Measurements from ENCODE around the gene ELOVL1.
"Not testable (repeated sequence)": the region's sequence is repeated elsewhere in the genome, so short reads cannot be mapped to it uniquely, and the experiment has no call there.

Gene ELOVL1

DNA sequence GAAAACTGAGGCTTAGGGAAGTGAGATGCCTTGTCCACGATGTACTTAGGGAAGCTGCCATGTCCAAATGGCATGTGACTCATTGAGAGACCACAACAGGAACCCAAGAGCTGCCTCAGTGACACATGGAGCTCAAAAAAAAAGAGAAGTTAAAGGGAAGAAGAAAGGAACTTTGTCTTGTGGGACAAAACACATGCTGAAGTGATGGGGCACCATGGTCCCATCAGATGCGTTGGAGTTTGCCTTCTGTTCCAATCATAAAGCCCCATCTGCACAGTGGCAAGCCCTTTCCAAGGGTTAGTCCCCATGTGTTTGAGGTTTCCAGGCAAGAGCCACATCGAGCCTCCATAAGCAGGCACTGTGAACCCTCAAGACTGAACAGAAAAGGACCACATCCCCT, 13.8 kb upstream of the ELOVL1 start:
- no peak for DNase-seq (ENCODE audit: low spot score)

DNA sequence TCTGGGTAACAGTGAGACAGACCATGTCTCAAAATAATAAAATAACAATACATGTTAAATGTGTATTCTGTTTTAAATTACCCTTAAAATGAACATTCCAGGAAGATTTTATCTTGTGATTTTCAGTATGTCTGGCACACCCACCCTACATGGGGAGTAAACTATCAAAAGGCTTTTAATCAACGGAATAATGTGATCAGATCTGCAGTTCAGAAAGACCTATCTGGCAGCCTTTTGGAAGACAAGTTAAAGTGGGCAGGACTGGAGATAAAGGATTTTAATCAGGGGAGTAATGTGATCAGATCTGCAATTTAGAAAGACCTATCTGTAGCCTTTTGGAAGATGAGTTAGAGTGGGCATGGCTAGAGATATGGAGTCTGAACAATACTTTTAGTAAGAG, 11.7 kb upstream of the ELOVL1 start:
- no peak for DNase-seq (ENCODE audit: low spot score)

DNA sequence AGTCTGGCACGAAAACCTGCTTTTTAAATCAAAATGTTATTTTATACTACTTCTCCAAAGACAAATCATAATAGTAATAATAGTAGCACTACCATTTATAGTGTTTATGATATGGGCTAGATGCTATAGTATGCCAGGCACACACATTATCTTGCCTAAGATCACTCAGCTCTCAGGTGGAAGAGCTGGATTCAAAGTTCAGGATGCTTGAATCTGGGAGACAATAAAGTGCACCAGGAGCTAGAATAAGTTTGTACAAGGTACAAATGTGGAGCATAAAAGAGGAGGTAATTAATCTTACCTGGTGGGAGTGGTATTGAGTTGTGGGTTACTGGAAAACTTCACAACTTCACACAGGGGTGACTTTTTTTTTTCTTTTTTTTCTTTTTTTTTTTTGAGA, 10.0 kb upstream of the ELOVL1 start:
- no peak for DNase-seq (ENCODE audit: low spot score)

DNA sequence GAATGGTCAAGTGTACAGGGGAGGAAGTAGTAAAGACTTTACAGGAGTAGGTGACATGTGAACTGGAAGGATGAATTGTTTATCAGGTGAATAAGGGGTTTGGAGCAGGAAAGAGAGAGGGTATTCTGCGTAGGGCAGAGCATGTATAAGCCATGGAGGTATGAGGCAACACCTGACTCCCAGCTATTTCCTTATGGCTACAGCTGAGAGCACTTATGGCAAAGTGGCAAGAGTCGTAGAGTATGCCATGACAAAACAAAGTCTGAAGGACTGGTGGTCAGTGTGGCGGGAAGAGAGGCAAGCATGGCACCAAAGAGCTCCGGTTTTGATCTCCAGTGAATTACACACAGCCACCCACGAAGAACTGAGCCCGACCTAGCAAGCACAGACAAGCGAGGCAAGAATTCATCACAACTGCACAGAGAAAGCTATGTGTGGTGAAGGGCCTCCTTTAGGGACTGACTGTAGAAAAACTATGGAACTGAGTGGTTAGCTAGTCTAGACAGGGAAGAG, 9.0 kb upstream of the ELOVL1 start:
- DNase-seq (ENCODE audit: low spot score), result no peak

DNA sequence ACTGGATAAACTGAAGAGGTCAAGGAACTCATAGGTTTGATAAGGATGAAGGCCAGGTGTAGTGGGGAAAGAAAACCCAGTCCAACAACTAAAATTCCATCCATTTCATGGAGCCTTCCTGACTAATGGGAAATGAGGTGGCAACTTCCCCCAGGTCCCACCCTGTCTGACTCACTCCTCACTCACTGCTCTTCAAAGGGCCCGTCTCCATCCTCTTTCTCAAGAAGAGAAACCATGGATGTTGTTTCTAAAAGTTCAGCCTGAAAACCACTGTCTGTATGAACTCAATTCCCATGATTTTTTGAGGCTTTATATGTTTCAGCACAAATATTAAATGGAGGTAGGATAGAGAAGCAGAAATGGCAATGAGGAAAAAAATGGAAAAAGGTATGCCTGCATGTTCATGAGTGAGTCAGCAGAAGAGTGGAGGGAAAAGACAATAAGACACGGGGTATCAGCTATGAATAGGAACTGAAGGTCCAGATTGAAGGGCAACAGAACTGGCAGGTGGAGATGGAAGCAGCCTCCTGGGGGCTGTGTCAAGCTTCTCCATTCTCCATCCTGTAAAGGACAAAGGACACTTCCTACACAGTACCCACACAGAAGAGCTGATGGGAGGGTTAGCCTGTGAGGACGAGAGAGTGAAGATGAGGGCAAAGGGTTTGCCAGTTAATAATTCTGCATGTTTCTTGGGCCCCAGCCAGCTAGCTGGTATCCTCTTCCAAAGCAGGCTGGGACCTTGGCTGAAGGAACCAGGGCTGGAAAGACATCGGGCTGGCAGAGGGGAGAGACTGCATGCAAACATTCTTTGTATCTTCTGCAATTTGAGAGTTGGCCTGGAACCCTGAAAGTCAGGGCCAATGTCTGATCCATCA, 5.5 kb upstream of the ELOVL1 start:
- no peak for DNase-seq (ENCODE audit: low spot score)

DNA sequence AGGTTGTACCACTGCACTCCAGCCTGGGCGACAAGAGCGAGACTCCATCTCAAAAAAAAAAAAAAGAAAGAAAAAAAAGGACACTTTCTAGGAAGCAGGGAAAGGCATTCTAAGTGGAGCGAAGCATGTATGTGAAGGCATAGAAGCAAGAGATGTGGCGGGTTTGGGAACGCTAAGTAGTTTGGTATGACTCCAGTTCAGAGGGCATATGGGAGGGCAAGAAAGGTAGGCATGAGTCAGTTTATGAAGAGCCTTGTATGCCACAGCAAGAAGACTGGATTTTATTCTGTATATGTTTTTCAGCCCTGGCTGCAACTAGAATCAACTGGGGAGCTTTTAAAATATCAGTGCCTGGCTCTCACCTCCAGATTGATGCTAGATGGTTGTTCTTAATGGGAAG, 4.4 kb upstream of the ELOVL1 start:
- DNase-seq (ENCODE audit: low spot score), result no peak

DNA sequence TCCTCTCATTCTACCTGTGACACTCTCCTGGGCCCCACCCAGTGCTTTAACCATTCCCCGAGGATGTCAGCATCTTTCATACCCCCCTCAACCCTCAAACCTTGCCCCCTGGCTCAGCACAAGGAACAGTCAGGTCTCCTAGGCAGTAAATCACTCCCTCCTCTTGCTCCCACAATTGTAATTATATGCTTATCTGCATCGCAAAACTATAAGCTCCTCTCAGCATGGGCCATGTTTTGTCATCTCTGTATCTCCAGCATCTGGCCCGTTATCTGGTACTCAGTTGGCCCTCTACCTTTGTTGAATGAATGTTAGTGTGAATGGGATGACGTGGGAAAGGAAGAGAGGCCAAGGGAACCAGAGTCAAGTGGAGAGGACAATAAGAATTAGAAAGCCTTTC, 2.8 kb upstream of the ELOVL1 start:
- DNase-seq (ENCODE audit: low spot score), result no peak

DNA sequence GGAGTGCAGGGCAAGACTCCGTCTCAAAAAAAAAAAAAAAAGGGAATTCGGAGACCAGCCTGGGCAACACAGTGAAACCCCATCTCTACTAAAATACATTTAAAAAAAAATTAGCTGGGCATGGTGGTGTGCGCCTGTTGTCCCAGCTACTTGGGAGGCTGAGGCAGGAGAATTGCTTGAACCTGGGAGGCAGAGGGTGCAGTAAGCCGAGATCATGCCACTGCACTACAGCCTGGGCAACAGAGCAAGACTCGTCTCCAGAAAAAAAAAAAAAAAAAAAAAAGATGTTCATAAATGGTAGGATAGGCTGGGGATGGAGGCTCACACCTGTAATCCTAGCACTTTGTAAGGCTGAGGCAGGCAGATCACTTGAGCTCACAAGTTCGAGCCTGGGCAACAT, 2.0 kb upstream of the ELOVL1 start:
- not testable (repeated sequence) for DNase-seq (ENCODE audit: low spot score)

DNA sequence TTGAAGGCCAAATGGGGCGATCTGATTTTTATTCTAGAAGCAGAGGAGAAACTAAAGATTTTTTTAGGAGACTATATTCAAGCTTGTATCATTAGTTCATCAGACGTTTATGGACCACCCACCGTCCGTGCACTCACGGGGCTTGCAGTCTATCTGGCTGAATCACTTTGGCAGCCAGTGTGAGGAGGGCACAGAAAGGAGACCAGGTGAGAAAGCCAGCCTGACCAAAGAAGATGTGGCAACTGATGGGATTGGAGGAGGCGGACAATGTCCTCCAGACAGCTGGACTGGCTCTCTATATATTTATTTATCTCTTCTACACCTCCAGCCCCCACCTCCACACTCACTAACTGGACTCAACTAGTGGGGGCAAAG, 822 bp upstream of the ELOVL1 start:
- DNase-seq (ENCODE audit: low spot score), result no peak

DNA sequence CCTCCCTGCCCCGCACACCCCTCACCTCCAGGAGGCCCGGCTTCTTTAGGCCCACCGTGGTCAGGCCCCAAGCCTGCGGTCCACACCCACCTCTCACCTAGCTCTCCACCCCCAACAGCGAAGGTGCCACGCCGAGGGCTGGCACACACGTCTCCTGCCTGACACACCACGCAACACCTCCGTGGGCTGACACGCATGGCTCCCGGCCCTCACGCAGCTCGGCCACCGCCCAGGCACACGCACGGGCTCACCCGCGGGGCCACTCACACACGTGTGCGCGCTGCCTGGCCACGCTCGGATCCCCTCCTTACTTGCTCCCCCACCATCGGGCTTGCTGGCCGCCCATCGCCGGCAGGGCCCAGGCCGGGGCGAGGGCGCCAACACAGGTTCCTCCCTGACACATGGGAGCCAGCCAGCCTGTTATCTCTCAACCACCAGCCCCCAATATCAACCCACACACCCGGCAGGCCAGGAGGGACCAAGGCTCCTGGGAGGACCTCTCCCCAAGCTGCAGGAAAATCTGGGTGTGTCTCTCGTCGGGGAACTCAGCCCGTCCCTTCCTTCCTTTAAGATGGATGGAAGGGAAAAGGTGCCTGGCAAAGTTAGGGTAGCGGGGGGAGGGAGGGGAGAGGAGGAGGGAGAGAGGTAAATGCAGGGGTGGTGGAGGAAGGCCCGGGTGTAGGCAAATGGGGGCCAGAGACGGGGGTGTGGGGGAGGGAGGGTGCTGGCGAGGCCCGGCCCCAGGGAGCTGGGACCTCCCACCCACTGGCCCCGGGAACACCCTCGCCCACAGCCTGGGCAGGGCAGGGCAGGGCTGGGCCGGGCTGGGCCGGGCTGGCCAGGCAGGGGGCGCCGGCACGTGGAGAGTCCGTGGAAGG, 546 bp downstream of the ELOVL1 start:
- no peak for DNase-seq (ENCODE audit: low spot score)

DNA sequence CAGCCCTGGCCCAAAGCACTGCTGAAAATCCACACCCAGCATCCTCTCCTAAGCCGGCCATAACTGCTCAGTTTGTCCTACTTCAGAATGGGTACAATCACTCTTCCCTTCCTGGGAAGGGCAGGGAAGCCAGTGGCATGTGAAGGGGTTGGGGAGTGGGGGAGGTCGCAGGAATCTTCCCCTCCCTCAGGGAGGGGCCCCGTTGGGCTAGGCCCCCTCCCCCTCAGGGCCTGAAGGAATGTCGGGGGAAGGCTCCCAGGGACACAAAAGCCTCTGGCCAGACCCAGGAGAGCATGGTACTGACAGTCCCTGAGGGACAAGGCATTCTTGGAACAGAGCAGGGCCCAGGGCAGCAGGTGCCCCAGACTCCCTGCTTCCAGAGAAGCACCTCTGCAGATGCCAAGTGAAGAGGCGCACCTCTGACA, 1.2 kb downstream of the ELOVL1 start:
- DNase-seq (ENCODE audit: low spot score), result no peak

DNA sequence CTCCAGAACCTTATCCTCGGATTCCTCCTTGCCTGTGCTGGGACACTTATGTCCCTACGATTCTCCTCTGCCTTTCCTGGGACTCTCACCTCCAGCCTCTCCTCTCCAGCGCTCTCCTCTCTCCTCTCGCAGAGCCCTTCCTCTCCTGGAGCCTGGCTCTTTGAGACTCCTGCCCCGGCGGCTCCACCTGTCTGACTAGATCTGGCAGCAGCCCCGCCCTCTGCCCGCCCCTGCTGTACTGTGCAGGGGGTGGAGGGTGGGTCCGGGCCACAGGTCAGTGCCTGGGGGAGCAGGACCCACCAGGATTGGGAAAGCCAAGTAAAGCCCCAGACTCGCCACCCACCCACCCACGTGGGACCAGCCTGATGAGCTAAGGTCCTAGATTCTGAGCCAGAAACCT, 1.6 kb downstream of the ELOVL1 start:
- no peak for DNase-seq (ENCODE audit: low spot score)

DNA sequence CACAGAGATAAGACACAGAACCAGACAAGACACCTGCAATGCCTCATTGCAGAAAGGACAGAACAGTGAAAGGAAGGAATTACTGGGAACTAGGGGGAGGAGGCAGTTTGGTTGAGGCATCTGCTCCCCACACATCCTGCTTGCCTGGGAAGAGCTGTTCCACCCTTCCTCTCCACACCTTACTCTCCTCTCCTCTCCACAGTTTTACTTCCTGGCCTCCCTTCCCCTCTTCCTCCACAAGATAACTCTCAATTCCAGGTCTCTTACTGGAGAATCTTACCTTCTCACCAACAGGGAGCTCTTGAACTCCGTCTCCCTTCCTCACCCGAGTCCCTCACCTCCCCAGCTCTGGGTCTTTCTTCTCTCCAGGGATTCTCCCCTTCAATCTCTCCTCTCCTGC, 2.1 kb downstream of the ELOVL1 start:
- no peak for DNase-seq (ENCODE audit: low spot score)

DNA sequence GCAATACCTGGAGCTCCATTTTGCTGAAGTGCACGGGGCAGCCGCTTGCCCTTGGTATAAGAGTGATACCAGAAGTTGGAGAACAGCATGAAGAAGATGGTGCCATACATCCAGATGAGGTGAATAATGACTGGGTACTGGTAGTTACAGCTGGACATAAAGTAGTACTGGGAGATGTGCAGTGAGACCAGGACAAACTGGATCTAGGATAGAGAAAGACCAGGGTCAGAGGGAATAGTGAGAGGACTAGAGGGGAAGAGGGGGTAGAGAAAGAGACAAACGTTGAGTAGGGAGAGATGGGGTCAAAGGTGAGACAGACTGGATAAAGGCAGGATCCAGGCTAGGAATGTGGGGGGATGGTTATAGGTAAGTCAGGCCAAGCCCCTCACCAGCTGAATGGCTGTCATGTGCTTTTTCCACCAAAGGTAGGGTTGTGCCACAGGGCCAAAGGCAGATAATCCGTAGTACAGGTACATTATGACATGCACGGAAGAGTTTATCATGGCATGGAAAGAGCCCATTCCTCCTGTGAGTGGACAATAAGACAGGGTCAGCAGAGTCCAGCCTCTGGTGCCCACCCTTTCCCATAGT, 3.8 kb downstream of the ELOVL1 start:
- DNase-seq (ENCODE audit: low spot score), result no peak

DNA sequence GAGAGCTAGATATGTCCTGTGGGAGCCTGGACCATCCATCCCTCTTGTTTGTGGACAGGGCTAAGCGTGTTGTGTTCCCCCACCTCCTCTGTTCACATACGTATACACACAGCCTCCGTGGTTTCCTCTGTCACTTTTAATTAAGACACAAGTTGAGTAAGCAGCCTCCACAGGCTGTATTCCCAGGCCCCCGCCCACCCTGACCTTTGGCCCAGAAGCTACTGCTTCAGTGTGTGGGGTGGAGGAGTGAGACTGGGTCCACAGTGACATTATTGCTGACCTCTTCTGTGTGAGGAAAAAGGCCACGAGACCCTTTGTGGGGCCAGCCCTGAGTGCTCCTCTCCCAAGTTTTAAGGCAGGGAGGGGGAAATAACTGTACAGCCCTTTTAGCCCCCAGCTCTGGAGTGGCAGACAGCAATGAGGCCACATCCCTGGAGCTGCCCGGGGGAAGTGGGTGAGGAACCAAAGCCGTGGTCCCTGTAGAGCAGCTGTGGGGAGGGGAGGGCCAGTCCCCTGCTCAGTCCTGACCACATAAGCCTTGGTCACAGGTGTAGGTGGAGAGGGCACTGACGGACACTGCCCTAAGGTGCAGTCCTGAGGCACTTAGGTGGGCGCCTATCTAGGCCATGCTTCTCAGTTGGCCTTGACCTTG, 4.4 kb downstream of the ELOVL1 start:
- DNase-seq (ENCODE audit: low spot score), result no peak

DNA sequence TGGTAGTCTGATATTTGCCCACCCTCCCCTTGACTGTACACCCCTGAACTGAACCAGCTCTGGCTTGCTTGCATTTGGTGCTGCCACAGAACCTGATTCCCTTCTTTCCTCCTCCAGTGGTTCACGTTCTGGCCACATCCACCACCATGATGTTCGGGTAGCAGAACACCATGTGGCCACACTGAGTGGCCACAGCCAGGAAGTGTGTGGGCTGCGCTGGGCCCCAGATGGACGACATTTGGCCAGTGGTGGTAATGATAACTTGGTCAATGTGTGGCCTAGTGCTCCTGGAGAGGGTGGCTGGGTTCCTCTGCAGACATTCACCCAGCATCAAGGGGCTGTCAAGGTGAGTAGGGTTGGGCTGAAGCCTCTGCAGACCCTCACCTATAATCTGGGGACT, 7.2 kb downstream of the ELOVL1 start:
- DNase-seq (ENCODE audit: low spot score), result no peak

DNA sequence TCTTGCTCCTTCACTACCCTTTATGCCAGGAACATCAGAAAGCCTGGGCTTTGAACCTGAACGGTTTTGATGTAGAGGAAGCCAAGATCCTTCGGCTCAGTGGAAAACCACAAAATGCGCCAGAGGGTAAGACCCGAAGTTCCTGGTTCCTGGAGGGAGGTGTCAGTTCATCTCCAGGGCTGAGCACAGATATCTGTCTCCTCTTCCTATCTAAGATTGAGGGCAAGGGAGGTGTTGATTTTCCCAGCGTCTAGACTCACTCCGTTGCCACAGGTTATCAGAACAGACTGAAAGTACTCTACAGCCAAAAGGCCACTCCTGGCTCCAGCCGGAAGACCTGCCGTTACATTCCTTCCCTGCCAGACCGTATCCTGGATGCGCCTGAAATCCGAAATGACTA, 8.1 kb downstream of the ELOVL1 start:
- DNase-seq (ENCODE audit: low spot score), result no peak

DNA sequence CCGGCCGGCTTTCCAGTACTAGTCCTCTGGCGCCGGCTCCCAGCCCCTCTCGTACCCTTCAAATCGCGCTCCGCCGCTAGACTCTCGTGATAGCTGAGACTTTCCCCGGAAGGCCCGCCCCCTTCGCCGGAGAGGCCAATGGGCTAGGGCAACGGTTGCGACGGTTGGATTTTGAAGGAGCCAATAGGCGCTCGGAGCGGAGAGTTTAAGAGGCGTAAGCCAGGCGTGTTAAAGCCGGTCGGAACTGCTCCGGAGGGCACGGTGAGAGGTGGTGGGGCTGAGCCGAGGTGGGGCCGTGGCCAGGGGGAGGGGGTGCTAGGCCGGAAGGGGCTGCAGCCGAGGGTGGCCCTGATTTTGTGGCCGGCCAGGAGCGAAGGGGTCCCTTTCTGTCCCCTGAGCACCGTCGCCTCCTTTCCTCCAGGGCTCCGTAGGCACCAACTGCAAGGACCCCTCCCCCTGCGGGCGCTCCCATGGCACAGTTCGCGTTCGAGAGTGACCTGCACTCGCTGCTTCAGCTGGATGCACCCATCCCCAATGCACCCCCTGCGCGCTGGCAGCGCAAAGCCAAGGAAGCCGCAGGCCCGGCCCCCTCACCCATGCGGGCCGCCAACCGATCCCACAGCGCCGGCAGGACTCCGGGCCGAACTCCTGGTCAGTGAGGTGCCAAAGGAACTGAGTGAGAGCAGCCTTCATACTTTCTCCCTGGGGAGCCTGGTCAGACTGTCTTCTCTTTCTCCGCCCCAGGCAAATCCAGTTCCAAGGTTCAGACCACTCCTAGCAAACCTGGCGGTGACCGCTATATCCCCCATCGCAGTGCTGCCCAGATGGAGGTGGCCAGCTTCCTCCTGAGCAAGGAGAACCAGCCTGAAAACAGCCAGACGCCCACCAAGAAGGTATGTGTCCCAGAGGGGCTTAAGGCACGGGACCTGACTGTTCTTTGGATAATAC, 8.8 kb downstream of the ELOVL1 start, which contains the start of gene CDC20:
Gene CDC20 (plus strand): TSS at position 236 of the 948 bp plus-strand sequence. CDS start 235 bp downstream, at position 471.
- DNase-seq (ENCODE audit: low spot score), result peak; percentile 96

DNA sequence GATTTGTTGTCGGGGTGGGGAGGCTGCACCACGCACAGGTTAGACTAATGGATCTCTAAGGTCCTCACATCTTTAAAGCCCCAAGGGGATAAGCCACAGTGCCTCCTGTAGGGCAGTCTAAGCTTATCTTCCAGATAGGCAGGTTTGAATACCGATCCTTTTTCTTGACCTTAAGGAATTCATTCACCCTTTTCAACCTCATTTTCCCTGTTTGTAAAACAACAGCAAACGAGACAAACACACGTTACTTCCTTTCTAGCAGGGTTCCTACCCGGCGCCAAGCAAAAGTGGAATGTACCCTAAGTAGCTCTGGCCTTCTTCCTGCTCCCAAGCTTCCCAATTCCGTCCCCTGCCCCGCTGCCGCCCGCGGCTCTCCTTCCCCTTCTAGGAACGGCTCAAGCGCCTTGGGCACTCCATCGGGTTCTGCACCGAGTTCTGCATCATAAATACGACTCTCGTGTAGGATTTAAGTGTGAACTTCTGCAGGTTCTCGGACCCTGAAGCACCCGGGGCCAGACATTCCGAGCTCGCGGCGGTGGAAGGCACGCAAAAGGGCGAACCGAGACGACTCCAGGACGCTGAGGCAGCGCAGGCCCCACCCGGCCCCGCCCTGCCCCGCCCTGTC, 9.6 kb downstream of the ELOVL1 start:
- no peak for DNase-seq (ENCODE audit: low spot score)

DNA sequence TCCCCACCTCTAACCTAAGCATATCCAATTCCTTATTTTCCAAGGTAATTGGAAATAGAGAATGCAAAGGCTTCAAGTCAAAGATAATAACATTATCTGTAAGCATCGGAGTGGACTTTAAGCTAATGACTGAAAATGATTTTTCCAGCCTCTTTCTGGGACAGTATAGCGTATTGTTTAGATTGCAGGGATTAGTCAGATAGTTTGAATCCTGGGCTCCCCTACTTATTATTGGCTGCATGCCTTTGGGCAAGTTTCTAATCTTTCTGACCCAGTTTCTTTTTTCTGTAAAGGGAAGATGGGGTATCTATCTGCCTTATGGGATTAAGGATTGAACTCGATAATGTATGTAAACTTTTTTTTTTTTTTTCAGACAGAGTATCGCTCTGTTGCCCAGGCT, 10.6 kb downstream of the ELOVL1 start:
- DNase-seq (ENCODE audit: low spot score), result no peak
